GM19193 (cell line): Measurements from ENCODE around the gene EPHB2.

ENCODE experiments used
- POLR2A ChIP-seq: IDR thresholded peaks from 4 replicates; pipeline ENCODE4 v1.6.1; 2011; ENCODE audit not compliant: insufficient read depth, insufficient read length; ENCODE audit errors: extremely low read depth

The EPHB2 gene

GRCh38 chr1:22710701-22711049 is at the start of gene EPHB2:
Gene EPHB2, plus strand, starts transcription at chr1:22710839. Its CDS starts 144 bp downstream, at chr1:22710983.
- TF ChIP-seq POLR2A, result no peak

GRCh38 chr1:22661880-22662279 is 48.8 kb upstream of the EPHB2 start:
- TF ChIP-seq POLR2A, result no peak

GRCh38 chr1:22662318-22662717 is 48.3 kb upstream of the EPHB2 start:
- TF ChIP-seq POLR2A, result no peak

- TF ChIP-seq POLR2A, result no peak
Measured at GRCh38 chr1:22662986-22663408, 47.6 kb upstream of the EPHB2 start.

GRCh38 chr1:22665752-22666151 is 44.9 kb upstream of the EPHB2 start:
- no peak for TF ChIP-seq POLR2A

GRCh38 chr1:22666412-22666811 is 44.2 kb upstream of the EPHB2 start:
- TF ChIP-seq POLR2A, result no peak

- TF ChIP-seq POLR2A, result no peak
Measured at GRCh38 chr1:22670352-22670975, 40.2 kb upstream of the EPHB2 start.

- TF ChIP-seq POLR2A, result no peak
Measured at GRCh38 chr1:22671999-22672398, 38.6 kb upstream of the EPHB2 start.

- no peak for TF ChIP-seq POLR2A
Measured at GRCh38 chr1:22673486-22674409, 36.9 kb upstream of the EPHB2 start.

- no peak for TF ChIP-seq POLR2A
Measured at GRCh38 chr1:22674410-22674749, 36.3 kb upstream of the EPHB2 start.

- TF ChIP-seq POLR2A, result no peak
Measured at GRCh38 chr1:22676916-22677583, 33.6 kb upstream of the EPHB2 start.

GRCh38 chr1:22677931-22678896 is 32.4 kb upstream of the EPHB2 start:
- TF ChIP-seq POLR2A, result no peak

GRCh38 chr1:22680726-22681125 is 29.9 kb upstream of the EPHB2 start:
- TF ChIP-seq POLR2A, result no peak

GRCh38 chr1:22681556-22682276 is 28.9 kb upstream of the EPHB2 start:
- TF ChIP-seq POLR2A, result no peak
